ENCODE measurements around the gene PERCC1. TPM values are rescaled to one million over a fixed set of nuclear protein-coding genes. Genes with fewer than 3 reads are reported as not detected.

The PERCC1 gene
- total RNA-seq, 2 donors from 2014 or later: not detected

GRCh38 chr16:1412847-1413246 is 18.0 kb upstream of the PERCC1 start:
- H3K4me3 ChIP-seq: no peak overlapping the region
- TF ChIP-seq CTCF (IDR thresholded peaks at IDR 0.05): no peak
- H3K9me3 ChIP-seq: no peaks in the 10 kb centered on the region
- H3K36me3 ChIP-seq: peaks cover 4% of the 10 kb centered on the region
- H3K4me1 ChIP-seq (ENCODE audit: control insufficient read depth in 1 of 2, low read depth in 2 of 2): peaks cover 9 to 27% of the 10 kb centered on the region in 2 donors
- H3K27me3 ChIP-seq (replicated peaks; ENCODE audit: insufficient read depth): no peaks in the 10 kb centered on the region
- H3K27ac ChIP-seq: no peak overlapping the region
- ATAC-seq (ENCODE audit: insufficient number of reproducible peaks, low FRiP score, low read depth) (no peak), DNase-seq (ENCODE audit: low spot score) (no peak)

- Histone ChIP-seq H3K27me3 (replicated peaks; ENCODE audit: insufficient read depth) (no peaks in the 10 kb centered on the region), H3K27ac (peak overlapping the region; percentile 77 to 82), H3K36me3 (peaks cover 4% of the 10 kb centered on the region), H3K4me3 (peak overlapping the region; percentile 99), H3K4me1 (ENCODE audit: control insufficient read depth in 1 of 2, low read depth in 2 of 2) (peaks cover 4 to 21% of the 10 kb centered on the region in 2 donors), H3K9me3 (no peaks in the 10 kb centered on the region)
- peak; percentile 56 for TF ChIP-seq CTCF (IDR thresholded peaks at IDR 0.05)
- DNase-seq (ENCODE audit: low spot score) (no peak), ATAC-seq (ENCODE audit: insufficient number of reproducible peaks, low FRiP score, low read depth) (no peak)
These were observed 17.0 kb upstream of the PERCC1 start for GRCh38 chr16:1413684-1414531.

- Histone ChIP-seq H3K27ac (peak within 1 kb of the TSS; percentile 82 to 83), H3K27me3 (replicated peaks; ENCODE audit: insufficient read depth) (no peaks in the 10 kb centered on the region), H3K4me3 (peak within 1 kb of the TSS; percentile 99), H3K36me3 (peaks cover 4% of the 10 kb centered on the region), H3K9me3 (no peaks in the 10 kb centered on the region), H3K4me1 (ENCODE audit: control insufficient read depth in 1 of 2, low read depth in 2 of 2) (peaks cover 8 to 24% of the 10 kb centered on the region in 2 donors)
- TF ChIP-seq CTCF (IDR thresholded peaks at IDR 0.05): no peak
- peak; percentile 8 for ATAC-seq (ENCODE audit: insufficient number of reproducible peaks, low FRiP score, low read depth)
- DNase-seq (ENCODE audit: low spot score): no peak
These were observed 16.2 kb upstream of the PERCC1 start, which contains the start of gene UNKL for GRCh38 chr16:1414532-1415260. UNKL (minus strand) TSS chr16:1414704; CDS start chr16:1414691, 13 bp downstream.

GRCh38 chr16:1416521-1416941 is 14.3 kb upstream of the PERCC1 start:
- no peak for DNase-seq (ENCODE audit: low spot score)
- TF ChIP-seq CTCF (IDR thresholded peaks at IDR 0.05): no peak
- Histone ChIP-seq H3K27ac (no peak overlapping the region), H3K27me3 (replicated peaks; ENCODE audit: insufficient read depth) (no peaks in the 10 kb centered on the region), H3K4me1 (ENCODE audit: control insufficient read depth in 1 of 2, low read depth in 2 of 2) (peaks cover 12 to 31% of the 10 kb centered on the region in 2 donors), H3K4me3 (no peak overlapping the region), H3K9me3 (no peaks in the 10 kb centered on the region), H3K36me3 (no peaks in the 10 kb centered on the region)
- ATAC-seq (ENCODE audit: insufficient number of reproducible peaks, low FRiP score, low read depth): no peak

- no peaks in the 10 kb centered on the region for H3K9me3 ChIP-seq
- ATAC-seq (ENCODE audit: insufficient number of reproducible peaks, low FRiP score, low read depth) (no peak), DNase-seq (ENCODE audit: low spot score) (no peak)
- no peaks in the 10 kb centered on the region for H3K36me3 ChIP-seq
- H3K27me3 ChIP-seq (replicated peaks; ENCODE audit: insufficient read depth): no peaks in the 10 kb centered on the region
- H3K27ac ChIP-seq: peak overlapping the region; percentile 75 to 97
- no peak for TF ChIP-seq CTCF (IDR thresholded peaks at IDR 0.05)
- peaks cover 7 to 22% of the 10 kb centered on the region in 2 donors for H3K4me1 ChIP-seq (ENCODE audit: control insufficient read depth in 1 of 2, low read depth in 2 of 2)
- H3K4me3 ChIP-seq: peak overlapping the region; percentile 83
These were observed 10.8 kb upstream of the PERCC1 start for GRCh38 chr16:1420111-1420539.
